ENCODE results near the gene SLCO4A1.

Gene SLCO4A1

DNA sequence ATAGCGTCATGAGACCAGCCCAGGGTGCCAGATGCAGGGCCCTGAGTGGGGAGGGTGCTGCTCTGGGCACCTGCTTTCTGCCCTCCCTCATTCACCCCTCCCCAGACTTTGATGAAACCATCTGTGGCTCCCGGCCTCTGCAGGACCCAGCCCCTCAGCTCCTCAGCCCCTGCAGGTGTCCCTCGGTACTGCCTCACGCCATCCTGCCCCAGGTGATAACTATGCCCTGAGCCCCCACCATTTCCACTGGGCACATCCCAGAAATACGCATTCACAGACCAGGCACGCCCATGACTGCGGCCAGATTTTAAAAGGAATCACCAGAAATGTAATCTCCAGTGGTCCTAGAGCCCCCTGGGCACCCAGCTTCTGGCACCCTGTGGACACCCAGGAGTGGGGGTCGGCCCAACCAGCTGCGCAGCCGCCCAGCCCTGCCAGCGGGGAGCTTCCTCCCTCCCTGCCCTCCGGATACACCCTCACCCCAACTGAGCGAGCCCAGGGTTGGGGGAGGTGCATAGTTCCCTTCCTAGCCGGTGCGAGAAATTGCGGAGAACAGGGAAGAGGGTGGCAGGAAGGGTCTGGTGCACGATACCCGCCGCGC lies 65.7 kb downstream of the SLCO4A1 start:
- no peak for DNase-seq (ENCODE audit: low read depth, low spot score)
- TF ChIP-seq, protein P1, sequence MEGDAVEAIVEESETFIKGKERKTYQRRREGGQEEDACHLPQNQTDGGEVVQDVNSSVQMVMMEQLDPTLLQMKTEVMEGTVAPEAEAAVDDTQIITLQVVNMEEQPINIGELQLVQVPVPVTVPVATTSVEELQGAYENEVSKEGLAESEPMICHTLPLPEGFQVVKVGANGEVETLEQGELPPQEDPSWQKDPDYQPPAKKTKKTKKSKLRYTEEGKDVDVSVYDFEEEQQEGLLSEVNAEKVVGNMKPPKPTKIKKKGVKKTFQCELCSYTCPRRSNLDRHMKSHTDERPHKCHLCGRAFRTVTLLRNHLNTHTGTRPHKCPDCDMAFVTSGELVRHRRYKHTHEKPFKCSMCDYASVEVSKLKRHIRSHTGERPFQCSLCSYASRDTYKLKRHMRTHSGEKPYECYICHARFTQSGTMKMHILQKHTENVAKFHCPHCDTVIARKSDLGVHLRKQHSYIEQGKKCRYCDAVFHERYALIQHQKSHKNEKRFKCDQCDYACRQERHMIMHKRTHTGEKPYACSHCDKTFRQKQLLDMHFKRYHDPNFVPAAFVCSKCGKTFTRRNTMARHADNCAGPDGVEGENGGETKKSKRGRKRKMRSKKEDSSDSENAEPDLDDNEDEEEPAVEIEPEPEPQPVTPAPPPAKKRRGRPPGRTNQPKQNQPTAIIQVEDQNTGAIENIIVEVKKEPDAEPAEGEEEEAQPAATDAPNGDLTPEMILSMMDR (IDR thresholded peaks at IDR 0.05; ENCODE audit: insufficient read depth, low read length, missing control alignments), result peak; percentile 13
- no peak overlapping the region for H3K4me3 ChIP-seq (ENCODE audit: low read depth, low read length)
- ChIA-PET POLR2A (no interaction called here), CTCF (interaction anchor here (0.9 to 1.2 kb wide), 2 partner anchors 14 to 39 kb away, joined by 3 read pairs; no protein-coding TSS in a partner anchor)

- H3K4me3 ChIP-seq (ENCODE audit: low read depth, low read length), result no peak within 1 kb of the TSS
- no peak for DNase-seq (ENCODE audit: low read depth, low spot score)
- CTCF ChIA-PET, result interaction anchor here (0.9 to 1.2 kb wide), 4 partner anchors 11 to 100 kb away, joined by 3 read pairs; no protein-coding TSS in a partner anchor
- POLR2A ChIA-PET, result no interaction called here
- TF ChIP-seq, protein P1 (IDR thresholded peaks at IDR 0.05; ENCODE audit: insufficient read depth, low read length, missing control alignments), result no peak
These were observed 66.6 kb downstream of the SLCO4A1 start, which contains the start of gene NTSR1 for GRCh38 chr20:62708591-62709536. Gene NTSR1 (plus strand): TSS chr20:62708836. CDS start chr20:62709208, 372 bp downstream.

DNA sequence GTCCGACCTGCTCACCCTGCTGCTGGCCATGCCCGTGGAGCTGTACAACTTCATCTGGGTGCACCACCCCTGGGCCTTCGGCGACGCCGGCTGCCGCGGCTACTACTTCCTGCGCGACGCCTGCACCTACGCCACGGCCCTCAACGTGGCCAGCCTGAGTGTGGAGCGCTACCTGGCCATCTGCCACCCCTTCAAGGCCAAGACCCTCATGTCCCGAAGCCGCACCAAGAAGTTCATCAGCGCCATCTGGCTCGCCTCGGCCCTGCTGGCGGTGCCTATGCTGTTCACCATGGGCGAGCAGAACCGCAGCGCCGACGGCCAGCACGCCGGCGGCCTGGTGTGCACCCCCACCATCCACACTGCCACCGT lies 67.2 kb downstream of the SLCO4A1 start:
- TF ChIP-seq, protein P1 (IDR thresholded peaks at IDR 0.05; ENCODE audit: insufficient read depth, low read length, missing control alignments), result no peak
- CTCF ChIA-PET, result interaction anchor here (1.1 to 1.2 kb wide), 3 partner anchors 10 to 99 kb away, joined by 3 read pairs; no protein-coding TSS in a partner anchor
- H3K4me3 ChIP-seq (ENCODE audit: low read depth, low read length), result no peak overlapping the region
- DNase-seq (ENCODE audit: low read depth, low spot score), result no peak
- POLR2A ChIA-PET, result no interaction called here

DNA sequence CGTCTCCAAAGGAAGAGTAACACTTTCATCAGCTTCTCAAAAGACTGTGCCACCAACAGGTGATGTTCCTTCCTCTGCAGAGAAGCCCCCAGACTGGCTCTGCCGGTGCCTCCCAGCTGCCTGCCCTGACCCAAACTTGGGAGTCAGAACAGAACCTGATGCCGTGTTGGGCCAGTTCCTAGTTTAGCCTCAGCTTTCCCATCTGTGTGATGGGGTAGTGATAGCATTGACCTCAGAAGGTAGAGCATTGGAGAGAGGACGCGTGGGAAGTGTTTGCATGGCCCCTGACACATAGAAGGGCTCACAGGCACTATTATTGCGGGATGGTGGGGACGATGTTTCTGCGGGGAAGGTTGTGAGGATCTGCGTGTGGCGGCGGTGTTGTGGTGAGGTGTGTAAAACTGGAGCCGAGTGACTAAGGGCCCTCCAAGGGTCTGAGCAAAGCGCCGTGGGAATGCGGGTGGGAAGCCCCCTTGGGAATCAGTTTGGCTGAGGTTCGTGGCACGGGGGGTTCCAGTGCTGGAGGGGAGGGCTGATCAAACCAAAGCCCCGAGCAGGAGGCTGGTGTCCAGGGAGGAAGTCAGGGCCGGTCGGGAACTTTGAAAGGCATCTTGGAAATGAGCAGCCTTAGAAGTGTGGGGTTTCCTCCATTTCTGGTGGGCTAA lies 68.0 kb downstream of the SLCO4A1 start:
- POLR2A ChIA-PET, result no interaction called here
- TF ChIP-seq, protein P1 (IDR thresholded peaks at IDR 0.05; ENCODE audit: insufficient read depth, low read length, missing control alignments), result no peak
- no peak for DNase-seq (ENCODE audit: low read depth, low spot score)
- CTCF ChIA-PET, result interaction anchor here (1.2 kb wide), 1 partner anchor 9 kb away, joined by 3 read pairs; no protein-coding TSS in a partner anchor
- no peak overlapping the region for H3K4me3 ChIP-seq (ENCODE audit: low read depth, low read length)

DNA sequence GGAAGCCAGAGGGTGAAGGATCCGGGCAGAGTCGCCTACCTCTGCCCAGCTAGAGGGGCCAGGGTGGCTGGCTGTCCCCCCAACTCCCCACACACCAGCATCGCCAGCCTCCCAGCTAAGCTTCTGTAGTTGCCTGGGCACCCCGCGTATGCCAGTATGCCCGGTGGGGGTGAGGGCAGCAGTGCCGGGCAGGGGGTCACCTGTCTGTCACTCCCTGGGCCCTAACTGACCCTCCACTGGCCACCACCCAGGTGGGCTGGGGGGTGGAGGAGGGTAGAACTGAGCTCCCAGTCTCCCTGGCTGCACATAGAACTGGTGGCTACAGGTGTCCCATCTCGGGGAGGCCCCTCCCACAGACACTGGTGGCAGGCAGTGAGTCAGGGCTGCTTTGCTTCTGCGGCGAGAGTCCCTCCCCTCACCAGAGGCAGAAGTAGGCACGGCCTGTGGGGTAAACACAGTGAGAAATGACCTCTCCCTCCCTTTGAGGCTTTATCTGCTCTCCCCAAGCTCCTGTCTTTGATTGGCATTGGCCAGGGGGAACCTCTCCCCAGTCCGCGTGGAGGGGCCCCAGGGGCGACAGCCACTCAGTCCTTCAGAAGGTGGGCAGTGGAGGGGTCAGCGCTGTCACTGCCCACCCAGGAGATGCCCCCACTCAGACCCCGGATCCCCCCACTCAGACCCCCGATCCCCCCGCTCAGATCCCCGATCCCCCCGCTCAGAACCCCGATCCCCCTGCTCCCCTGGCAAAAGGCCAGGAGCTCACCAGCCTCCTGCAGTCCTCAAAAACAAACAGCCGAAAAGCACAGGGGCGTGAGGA lies 68.8 kb downstream of the SLCO4A1 start:
- ChIA-PET CTCF (no interaction called here), POLR2A (no interaction called here)
- TF ChIP-seq, protein P1 (IDR thresholded peaks at IDR 0.05; ENCODE audit: insufficient read depth, low read length, missing control alignments), result no peak
- DNase-seq (ENCODE audit: low read depth, low spot score), result no peak
- H3K4me3 ChIP-seq (ENCODE audit: low read depth, low read length), result no peak overlapping the region
